Upper lobe of left lung (tissue), 4 donors: Measurements from ENCODE around the gene NEB.

Experiments used
- CTCF ChIP-seq, 6 experiments: fragments of 450-650 bp in 4 of 6; fragments of 200-600 bp in 2 of 6; sonication (generic) in 2 of 6; IDR thresholded peaks; one replicate each; pipeline ENCODE4 v1.5.1; 2016 to 2019; ENCODE audit warnings: antibody characterized with exemption in 6 of 6
- EP300 ChIP-seq, 4 donors: sonication (generic); formaldehyde crosslinking; IDR thresholded peaks; one replicate each; pipeline ENCODE4 v1.5.1; 2017; ENCODE audit warnings: antibody characterized with exemption in 4 of 4, control low read depth in 2 of 4

GRCh38 chr2:151727593-151728552, 6.4 kb downstream of the NEB start:
- no peak for TF ChIP-seq CTCF (IDR thresholded peaks at IDR 0.05)
- no peak for TF ChIP-seq EP300 (IDR thresholded peaks at IDR 0.05)
